H1 (cell line): ENCODE data around the gene ZNF516. TPM values are rescaled to one million over a fixed set of nuclear protein-coding genes. Genes with fewer than 3 reads are reported as not detected.

Source experiments
- PHF8 ChIP-seq: fragments of 200-600 bp; sonication (generic); conservative IDR thresholded peaks from 2 replicates; pipeline ENCODE4 v1.7.1; 2012; ENCODE audit warnings: low read depth, mild to moderate bottlenecking, inconsistent platforms, low read length, moderate library complexity
- polyA plus RNA-seq, 7 experiments: library from polyadenylated mRNA; depleted of rRNA in 3 of 7; stranded (reverse) in 5 of 7; unstranded in 2 of 7; fragments of >200 nt in 5 of 7; fragments of 200-250 nt in 2 of 7; gene quantifications; 1 replicate in 5 of 7; 2 replicates in 1 of 7; 4 replicates in 1 of 7; pipeline versions ENCODE4 v1.2.1 to v1.2.3, GENCODE V29; 2011 to 2013; ENCODE audit warnings: missing spikeins in 2 of 7, mixed read lengths in 2 of 7
- total RNA-seq: library from RNA; stranded (reverse); fragmentation: NEBNext Ultra II Directional; extraction: Animal tissue kit (Norgen Biotek cat#: 25700); gene quantifications from 2 replicates; pipeline ENCODE4 v1.2.1, GENCODE V29; 2021

ZNF516 gene
- total and polyA plus RNA-seq, 2 of the 8 experiments (the other 6 are each of a cell fraction or from before 2014, with no cell fraction given) = 7.3 to 17.0 TPM

DNA sequence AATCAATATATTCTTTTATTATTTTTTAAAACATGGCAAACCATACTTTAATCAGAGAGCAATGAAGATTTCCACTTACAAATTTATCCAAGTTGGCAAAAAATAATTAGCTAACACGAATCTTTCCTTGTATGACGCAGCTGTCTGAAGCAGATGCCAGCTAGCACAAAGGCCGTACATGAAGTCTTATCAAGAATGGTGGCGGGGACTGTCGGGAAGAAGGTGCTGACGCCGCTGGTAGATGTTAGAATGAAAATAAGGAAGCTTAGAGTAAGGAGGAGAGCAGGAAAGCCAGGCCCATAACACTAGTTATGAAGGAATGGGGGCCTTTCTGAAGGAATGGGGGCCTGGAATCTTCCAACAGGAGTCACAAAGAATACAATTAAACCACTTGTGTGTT is 96.7 kb downstream of the ZNF516 start (continued):
- TF ChIP-seq PHF8 = no peak
